Body of pancreas (tissue), 4 donors: ENCODE results near the gene LRRC19. TPM values are rescaled to one million over a fixed set of nuclear protein-coding genes. Genes with fewer than 3 reads are reported as not detected.

Source experiments
- ATAC-seq: fragments of 150-250 bp; one replicate; pipeline ENCODE4 v1.9.1; 2016
- DNase-seq, 4 donors: peaks; one replicate each; pipeline ENCODE4 v3.0.0-alpha.2; 2019
- H3K27ac ChIP-seq, 4 donors: fragments of 200-600 bp; sonication (generic); 1 replicate in 3 of 4; 2 replicates in 1 of 4; pipeline versions ENCODE4 v1.5.1 to v1.6.1; 2016 to 2019; ENCODE audit warnings: mild to moderate bottlenecking in 1 of 4, mixed read lengths in 1 of 4, moderate library complexity in 1 of 4
- H3K27me3 ChIP-seq, 2 donors: fragments of 200-600 bp; sonication (generic); one replicate each; pipeline ENCODE4 v1.6.0; 2016; ENCODE audit warnings: mild to moderate bottlenecking in 1 of 2
- H3K36me3 ChIP-seq, 2 donors: fragments of 200-600 bp; sonication (generic); replicated peaks in 1 of 2; 2 replicates each; pipeline ENCODE4 v1.5.1; 2016; ENCODE audit warnings: low read depth in 2 of 2; ENCODE audit not compliant: insufficient read depth in 1 of 2
- H3K4me1 ChIP-seq: fragments of 200-600 bp; sonication (generic); one replicate; pipeline ENCODE4 v1.6.0; 2016
- H3K4me3 ChIP-seq, 2 donors: fragments of 200-600 bp; sonication (generic); 1 replicate in 1 of 2; 2 replicates in 1 of 2; pipeline ENCODE4 v1.5.1; 2016 to 2019
- H3K9me3 ChIP-seq, 3 donors: fragments of 200-600 bp; sonication (generic); 1 replicate in 2 of 3; 2 replicates in 1 of 3; pipeline ENCODE4 v1.5.1; 2016
- POLR2A ChIP-seq, 3 donors: fragments of 450-650 bp; IDR thresholded peaks; one replicate each; pipeline ENCODE4 v1.6.1; 2016; ENCODE audit warnings: antibody characterized with exemption in 3 of 3, mild to moderate bottlenecking in 2 of 3
- WGBS, 2 donors: methylation state at CpG; one replicate each; pipeline ENCODE4 v1.1.5; 2017; 5-methylcytosine and 5-hydroxymethylcytosine counted together
- intact Hi-C: fragments of 100-400 bp; cut with DNase I; formaldehyde crosslinking; loops from one replicate; pipeline ENCODE4 v1.15.1; 2023
- total RNA-seq, 2 donors: library from RNA; depleted of rRNA; stranded (reverse); fragments of >200 nt; gene quantifications; one replicate each; pipeline ENCODE4 v1.1.0, GENCODE V29; 2016
- TF ChIP-seq, protein P1 (sequence below), 7 experiments: fragments of 450-650 bp in 4 of 7; fragments of 200-600 bp in 3 of 7; sonication (generic) in 3 of 7; IDR thresholded peaks; one replicate each; pipeline ENCODE4 v1.5.1; 2016 to 2019; ENCODE audit warnings: antibody characterized with exemption in 7 of 7

LRRC19 gene
- total RNA-seq, 2 donors from 2014 or later: 0.78 TPM; not detected in 1

DNA sequence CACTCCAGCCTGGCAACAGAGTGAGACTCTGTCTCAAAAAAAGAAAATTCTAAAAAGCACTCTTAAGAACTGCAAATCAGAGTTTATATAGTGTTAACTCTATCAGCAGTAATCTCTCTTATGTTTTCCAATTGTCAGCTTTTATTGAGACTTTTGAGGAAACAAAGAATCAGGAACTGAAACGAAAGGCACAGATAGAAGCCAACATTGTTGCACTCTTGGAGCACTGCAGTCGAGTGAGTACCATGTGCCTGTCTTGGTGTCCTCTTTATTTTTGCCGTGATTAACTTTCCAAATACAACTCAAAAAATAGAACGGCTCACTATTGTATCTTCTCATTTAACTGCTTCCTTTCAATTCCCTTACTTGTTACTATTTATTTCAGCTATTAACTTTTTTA is 41.7 kb upstream of the LRRC19 start:
- H3K4me1 ChIP-seq: no peaks in the 10 kb centered on the region
- no peaks in the 10 kb centered on the region for H3K9me3 ChIP-seq
- no peak overlapping the region for H3K4me3 ChIP-seq
- H3K36me3 ChIP-seq: no peaks in the 10 kb centered on the region
- intact Hi-C loops: no loop called here
- H3K27me3 ChIP-seq: no peaks in the 10 kb centered on the region
- no peak for ATAC-seq
- H3K27ac ChIP-seq: no peak overlapping the region
- DNase-seq: no peak
- 80 to 83% methylated on average over 4 of the region's 4 CpGs for WGBS, 2 donors
- TF ChIP-seq, protein P1, sequence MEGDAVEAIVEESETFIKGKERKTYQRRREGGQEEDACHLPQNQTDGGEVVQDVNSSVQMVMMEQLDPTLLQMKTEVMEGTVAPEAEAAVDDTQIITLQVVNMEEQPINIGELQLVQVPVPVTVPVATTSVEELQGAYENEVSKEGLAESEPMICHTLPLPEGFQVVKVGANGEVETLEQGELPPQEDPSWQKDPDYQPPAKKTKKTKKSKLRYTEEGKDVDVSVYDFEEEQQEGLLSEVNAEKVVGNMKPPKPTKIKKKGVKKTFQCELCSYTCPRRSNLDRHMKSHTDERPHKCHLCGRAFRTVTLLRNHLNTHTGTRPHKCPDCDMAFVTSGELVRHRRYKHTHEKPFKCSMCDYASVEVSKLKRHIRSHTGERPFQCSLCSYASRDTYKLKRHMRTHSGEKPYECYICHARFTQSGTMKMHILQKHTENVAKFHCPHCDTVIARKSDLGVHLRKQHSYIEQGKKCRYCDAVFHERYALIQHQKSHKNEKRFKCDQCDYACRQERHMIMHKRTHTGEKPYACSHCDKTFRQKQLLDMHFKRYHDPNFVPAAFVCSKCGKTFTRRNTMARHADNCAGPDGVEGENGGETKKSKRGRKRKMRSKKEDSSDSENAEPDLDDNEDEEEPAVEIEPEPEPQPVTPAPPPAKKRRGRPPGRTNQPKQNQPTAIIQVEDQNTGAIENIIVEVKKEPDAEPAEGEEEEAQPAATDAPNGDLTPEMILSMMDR (IDR thresholded peaks at IDR 0.05): no peak
- TF ChIP-seq POLR2A (IDR thresholded peaks at IDR 0.05): no peak

DNA sequence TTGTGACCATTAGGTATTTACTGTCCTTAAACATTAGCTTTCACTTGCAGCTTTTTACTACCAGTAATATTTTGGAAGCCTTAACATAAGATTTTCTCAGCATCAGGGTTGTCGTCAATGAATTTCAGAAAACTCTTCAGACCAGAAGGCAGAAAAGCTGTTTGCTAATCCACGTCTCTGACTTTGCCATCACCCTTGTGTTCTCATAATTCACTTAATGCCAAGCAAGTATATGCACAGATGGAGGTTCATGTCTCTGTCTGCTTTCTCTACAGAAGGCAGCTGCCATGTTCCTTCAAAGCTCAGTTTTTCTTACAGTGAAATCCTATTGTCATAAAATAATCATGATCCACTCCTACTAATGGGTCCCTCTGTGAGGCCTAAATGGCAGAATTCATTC is 37.7 kb upstream of the LRRC19 start:
- TF ChIP-seq, protein P1 (IDR thresholded peaks at IDR 0.05): no peak
- TF ChIP-seq POLR2A (IDR thresholded peaks at IDR 0.05): no peak
- Histone ChIP-seq H3K4me1 (no peaks in the 10 kb centered on the region), H3K27me3 (no peaks in the 10 kb centered on the region), H3K9me3 (no peaks in the 10 kb centered on the region), H3K4me3 (no peak overlapping the region), H3K27ac (no peak overlapping the region), H3K36me3 (no peaks in the 10 kb centered on the region)
- DNase-seq: no peak
- intact Hi-C loops: no loop called here
- WGBS, 2 donors: 91 to 95% methylated on average over 2 of the region's 2 CpGs
- no peak for ATAC-seq

DNA sequence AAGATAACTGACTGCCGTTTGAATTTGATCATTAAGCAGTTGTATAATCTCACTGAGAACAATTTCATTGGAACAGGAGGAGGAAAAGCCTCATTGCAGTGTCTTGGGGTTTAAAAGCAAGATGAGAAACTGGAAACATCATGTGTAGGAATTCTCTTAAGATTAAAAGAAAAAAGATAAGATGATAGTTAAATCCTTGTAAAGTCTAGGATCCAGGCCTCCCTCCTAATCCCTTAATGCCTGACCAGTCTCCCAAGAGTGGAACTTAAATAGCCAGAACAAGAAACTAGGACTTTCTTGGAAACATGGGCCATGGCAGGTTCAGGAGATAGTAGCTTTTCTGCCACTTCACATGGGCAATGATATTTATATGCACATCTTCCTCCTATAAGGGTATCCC is 37.0 kb upstream of the LRRC19 start:
- H3K36me3 ChIP-seq: no peaks in the 10 kb centered on the region
- intact Hi-C loops: no loop called here
- no peak overlapping the region for H3K27ac ChIP-seq
- no peak for TF ChIP-seq POLR2A (IDR thresholded peaks at IDR 0.05)
- 62 to 74% methylated on average over 1 of the region's 1 CpG for WGBS, 2 donors
- no peaks in the 10 kb centered on the region for H3K9me3 ChIP-seq
- no peak overlapping the region for H3K4me3 ChIP-seq
- no peak for DNase-seq
- H3K4me1 ChIP-seq: no peaks in the 10 kb centered on the region
- H3K27me3 ChIP-seq: no peaks in the 10 kb centered on the region
- ATAC-seq: no peak

DNA sequence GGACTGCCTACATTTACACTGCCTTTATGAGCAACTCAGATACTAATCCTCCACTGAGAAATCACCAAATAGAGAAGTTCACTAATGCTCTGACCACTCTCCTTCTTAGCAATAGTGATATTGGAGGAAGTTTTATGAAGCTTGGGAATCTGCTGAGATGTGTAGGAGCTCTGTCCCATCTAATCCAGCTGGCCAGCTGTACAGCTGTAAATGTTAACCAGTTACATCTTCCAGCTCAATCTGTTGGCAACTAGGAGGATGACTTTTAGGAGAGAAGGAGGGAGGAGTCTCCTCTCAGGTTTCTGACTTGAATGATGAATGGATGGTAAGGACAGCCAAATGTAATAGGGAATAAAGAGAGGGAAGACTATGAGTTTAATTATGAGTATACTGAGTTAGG is 36.3 kb upstream of the LRRC19 start:
- intact Hi-C loops: no loop called here
- Histone ChIP-seq H3K27me3 (no peaks in the 10 kb centered on the region), H3K4me1 (no peaks in the 10 kb centered on the region), H3K36me3 (no peaks in the 10 kb centered on the region), H3K4me3 (no peak overlapping the region), H3K9me3 (no peaks in the 10 kb centered on the region), H3K27ac (no peak overlapping the region)
- TF ChIP-seq, protein P1 (IDR thresholded peaks at IDR 0.05): no peak
- TF ChIP-seq POLR2A (IDR thresholded peaks at IDR 0.05): no peak
- ATAC-seq: no peak
- DNase-seq: no peak

DNA sequence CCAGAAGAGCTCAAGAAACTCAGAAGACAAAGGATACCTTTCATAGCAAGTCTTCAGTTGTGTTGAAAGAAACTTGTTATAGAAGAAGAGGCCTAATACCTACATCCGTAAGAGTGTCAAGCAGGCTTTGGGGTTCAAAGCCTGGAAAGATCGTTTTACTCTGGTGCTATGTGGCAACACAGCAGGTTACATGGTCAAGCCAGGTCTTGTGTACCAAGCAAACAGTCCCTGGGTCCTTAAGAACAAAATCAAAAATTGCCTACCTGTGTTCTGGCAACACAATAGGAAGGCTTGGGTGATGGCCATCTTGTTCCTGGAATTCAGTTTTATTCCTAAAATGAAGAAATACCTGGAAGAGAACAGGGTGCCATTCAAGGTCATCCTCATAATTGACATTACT is 32.0 kb upstream of the LRRC19 start:
- intact Hi-C loops: loop anchor here (10.0 kb wide), 1 partner anchor 237 kb away; no protein-coding TSS in a partner anchor
- H3K27me3 ChIP-seq: no peaks in the 10 kb centered on the region
- WGBS, 2 donors: 86 to 90% methylated on average over 2 of the region's 2 CpGs

More for the DNA sequence above, 32.0 kb upstream of the LRRC19 start:
- no peaks in the 10 kb centered on the region for H3K36me3 ChIP-seq
- H3K9me3 ChIP-seq: no peaks in the 10 kb centered on the region
- H3K27ac ChIP-seq: no peak overlapping the region
- no peaks in the 10 kb centered on the region for H3K4me1 ChIP-seq
- no peak for DNase-seq
- H3K4me3 ChIP-seq: no peak overlapping the region
- ATAC-seq: no peak
- no peak for TF ChIP-seq POLR2A (IDR thresholded peaks at IDR 0.05)
- TF ChIP-seq, protein P1 (IDR thresholded peaks at IDR 0.05): no peak
